ENCODE results near the gene FAM131C.
"Not testable (repeated sequence)": the region's sequence is repeated elsewhere in the genome, so short reads cannot be mapped to it uniquely, and the experiment has no call there.

FAM131C gene

GRCh38 chr1:16032388-16033102, 40.9 kb downstream of the FAM131C start:
- DNase-seq: peak; percentile 57

GRCh38 chr1:16031551-16031950, 41.9 kb downstream of the FAM131C start:
- no peak for DNase-seq

GRCh38 chr1:16029288-16029687, 44.2 kb downstream of the FAM131C start:
- DNase-seq: no peak

DNA sequence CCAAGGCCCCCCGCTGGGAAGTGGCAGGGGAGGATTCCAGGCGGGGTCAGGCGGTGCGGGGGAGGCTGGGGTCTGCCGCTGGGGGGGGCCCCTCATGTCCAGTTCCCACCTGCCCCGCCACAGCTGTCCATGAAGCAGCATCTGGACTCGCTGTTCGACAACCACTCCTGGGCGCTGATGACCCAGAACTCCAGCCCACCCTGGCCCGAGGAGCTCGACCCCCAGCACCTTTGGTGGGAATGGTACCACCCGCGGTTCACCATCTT, 44.5 kb downstream of the FAM131C start:
- not testable (repeated sequence) for DNase-seq

DNA sequence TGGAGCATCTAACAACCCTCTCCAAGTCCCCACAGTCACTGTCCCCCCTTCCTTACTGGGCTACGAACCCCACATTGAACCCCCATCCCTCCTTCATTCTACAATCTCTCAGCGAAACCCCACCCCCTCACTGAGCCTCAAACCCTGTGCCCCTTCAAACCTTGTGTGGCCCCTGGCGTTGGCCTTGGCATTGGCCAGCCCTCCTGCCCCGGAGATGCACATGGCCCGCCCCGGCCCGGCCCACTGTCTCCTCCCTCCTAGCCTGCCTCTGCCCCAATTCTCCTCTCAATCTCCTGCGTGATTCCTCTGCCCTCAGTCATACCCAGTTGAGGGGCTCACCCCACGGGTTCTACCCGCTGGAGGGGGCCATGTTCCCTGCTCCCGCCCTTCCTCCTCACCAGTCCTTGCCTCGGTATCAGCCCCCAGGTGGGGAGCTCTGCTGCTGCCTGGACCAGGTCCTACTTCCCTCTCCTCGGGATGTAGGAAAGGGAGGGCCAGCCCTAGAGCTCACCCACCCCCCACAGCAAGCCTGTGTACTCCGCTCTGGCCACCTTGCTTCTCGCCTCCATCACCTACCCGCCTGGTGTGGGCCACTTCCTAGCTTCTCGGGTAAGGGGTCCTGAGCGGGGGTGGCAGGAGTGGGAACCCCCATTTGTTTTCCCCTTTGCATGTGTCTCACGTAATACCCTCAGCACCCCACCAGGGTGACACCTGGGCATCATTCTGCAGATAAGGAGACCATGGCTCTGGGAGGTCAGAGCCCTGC, 45.0 kb downstream of the FAM131C start:
- DNase-seq: no peak

DNA sequence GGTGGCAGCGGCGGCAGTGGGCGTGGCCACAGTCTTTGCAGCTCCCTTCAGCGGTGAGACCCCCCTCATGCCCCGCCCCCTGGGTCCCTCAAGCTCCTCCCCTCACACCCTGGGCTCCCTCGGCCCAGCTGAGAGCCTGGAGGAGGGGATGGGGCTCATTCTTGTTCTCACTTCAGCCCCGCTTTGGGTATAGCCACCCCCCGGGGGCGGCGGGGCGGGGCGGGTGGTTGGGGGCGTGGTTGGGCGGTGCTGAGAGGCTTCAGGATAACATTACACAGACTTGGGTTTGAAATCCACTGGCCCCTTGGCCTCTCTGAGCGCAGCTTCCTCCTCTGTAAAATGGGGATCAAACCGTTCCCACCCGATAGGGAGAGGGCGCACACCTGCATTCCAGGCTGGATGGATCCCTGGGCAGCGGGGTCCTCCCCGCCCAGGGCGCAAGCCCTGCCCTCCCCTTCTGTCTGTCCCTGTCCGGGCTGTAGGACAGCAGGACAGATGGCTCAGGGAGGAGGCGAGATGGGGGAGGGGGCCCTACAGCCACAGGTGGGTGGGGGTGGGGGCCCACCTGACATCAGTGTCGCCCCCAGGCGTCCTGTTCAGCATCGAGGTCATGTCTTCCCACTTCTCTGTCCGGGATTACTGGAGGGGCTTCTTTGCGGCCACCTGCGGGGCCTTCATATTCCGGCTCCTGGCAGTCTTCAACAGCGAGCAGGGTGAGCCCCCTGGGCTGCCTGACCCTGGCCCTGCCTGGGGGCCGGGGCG, 46.5 kb downstream of the FAM131C start:
- no peak for DNase-seq

DNA sequence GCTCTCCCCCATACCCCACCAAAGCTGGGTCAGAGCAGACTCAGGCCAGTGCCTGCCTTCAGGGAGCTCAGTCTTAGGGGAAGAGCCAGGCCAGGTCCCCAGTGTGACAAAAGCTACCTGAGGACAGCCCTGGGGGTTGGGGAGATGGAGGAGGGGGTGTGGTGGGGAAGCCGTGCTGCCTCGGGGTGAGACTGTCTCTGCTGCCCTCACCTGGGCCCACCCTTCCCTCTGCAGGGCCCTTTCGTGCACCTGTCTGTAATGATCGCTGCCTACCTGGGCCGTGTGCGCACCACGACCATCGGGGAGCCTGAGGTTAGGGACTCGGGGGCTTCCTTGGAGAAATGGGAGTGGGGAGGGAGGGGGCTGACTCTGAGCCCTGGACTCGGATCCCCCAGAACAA, 47.1 kb downstream of the FAM131C start:
- not testable (repeated sequence) for DNase-seq

DNA sequence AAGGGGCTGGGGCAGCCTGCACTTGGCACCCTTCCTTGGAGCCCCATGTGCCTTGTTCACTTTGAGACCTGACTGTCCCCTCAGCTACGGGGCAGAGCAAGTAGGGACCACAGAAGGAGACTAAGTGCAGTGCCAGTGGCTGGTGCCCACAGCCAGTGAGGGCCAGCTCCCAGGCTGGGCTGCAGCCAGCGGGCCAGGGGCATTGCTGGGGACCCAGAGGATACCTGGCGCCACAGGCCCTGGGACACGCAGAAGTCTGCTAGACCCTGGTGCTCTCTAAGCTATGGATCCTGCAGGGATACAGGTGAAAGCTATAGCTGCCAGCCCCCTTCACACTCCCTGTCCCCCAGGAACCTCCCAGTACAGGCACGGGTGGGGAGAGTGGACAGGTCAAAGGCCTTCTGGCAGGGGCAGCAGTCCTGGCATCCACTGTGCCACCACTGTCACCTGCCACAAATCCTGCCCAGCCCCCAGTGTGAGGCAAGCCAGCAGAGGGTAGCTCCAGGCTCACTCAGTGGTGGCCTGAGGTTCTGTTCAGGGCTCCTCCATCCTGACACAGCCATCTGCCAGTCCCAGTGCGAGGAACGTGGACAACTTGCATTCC, 50.3 kb downstream of the FAM131C start:
- no peak for DNase-seq

GRCh38 chr1:16022393-16022792, 51.1 kb downstream of the FAM131C start:
- DNase-seq: no peak

GRCh38 chr1:16021681-16022080, 51.8 kb downstream of the FAM131C start, which contains the start of gene CLCNKA:
TSS of gene CLCNKA (plus strand) at chr1:16022036. CDS start at chr1:16022620, 584 bp downstream.
- DNase-seq: peak; percentile 56

- not testable (repeated sequence) for DNase-seq
These were observed 52.6 kb downstream of the FAM131C start for GRCh38 chr1:16020878-16021277.

GRCh38 chr1:16020325-16020724, 53.1 kb downstream of the FAM131C start:
- no peak for DNase-seq

GRCh38 chr1:16019644-16020277, 53.7 kb downstream of the FAM131C start:
- DNase-seq: no peak

GRCh38 chr1:16018749-16019643, 54.5 kb downstream of the FAM131C start:
- no peak for DNase-seq

GRCh38 chr1:16018308-16018707, 55.1 kb downstream of the FAM131C start:
- DNase-seq: no peak

- DNase-seq: no peak
These were observed 55.8 kb downstream of the FAM131C start, which contains the start of gene HSPB7 for GRCh38 chr1:16017461-16018303. TSS of gene HSPB7 (minus strand) at chr1:16018043. CDS start at chr1:16017963, 80 bp downstream.

GRCh38 chr1:16017076-16017460, 56.4 kb downstream of the FAM131C start:
- DNase-seq: no peak

DNA sequence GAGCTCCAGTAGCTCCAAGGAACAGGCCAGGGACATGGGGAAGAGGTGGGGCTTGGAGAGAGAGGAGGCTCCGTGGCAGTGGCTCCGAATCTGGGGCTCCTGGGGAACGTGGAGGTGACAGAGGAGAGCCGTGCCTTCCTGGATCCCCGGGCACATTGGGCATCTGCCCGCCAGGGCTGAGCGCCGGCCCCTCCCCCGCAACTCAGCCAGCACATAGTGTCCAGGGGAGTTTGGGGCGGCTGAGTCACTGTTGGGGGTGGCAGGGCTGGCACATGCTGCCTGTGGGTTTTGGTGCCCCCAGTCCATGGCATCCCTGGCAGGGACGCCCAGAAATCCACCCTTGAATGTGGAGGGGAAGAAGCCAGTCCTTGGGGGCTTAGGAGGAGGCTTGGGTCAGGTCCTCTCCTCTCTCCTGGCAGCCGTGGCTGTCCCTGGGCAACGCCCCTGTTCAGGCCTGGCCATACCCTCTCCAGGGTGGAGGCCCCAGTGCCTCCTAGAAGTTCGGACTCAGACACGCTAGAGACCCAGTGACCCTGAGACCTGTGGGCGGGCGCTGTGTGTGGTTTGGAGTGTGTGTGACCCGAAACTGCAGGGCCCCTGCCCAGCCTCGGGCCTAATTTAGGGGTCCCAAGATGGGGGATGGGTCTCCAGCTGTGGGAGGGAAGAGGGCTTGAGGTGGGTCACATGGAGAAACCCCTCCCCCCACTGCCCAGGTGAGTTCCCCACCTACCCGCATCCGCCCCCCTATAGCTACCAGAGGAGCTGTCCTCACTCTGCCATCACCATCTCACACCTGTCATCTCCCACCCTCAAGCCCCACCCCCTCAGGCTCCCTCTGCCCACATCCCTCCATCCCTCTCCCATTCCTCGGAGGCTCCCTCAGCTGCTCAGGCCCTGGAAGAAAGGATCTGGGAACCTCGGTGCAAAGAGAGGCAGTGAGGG, 57.2 kb downstream of the FAM131C start:
- DNase-seq: no peak

DNA sequence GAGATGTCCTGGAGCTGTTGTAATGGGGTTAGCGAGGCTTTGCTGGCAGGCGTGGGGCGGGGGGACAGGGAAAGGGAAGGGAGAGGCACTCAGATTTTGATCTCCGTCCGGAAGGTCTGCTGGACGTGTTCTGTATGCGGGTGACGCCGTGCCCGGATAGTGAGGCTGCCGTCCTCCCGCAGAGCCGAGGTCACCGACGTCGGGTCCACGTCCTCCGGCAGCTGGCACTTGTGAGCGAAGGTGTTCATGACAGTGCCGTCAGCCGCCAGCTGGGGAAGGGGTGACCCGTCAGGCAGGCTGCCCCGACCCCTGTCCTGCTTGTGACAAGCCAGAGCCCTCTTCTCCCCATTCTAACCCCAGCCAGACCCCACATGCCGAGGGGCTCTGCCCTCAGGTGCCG, 58.0 kb downstream of the FAM131C start:
- no peak for DNase-seq

Measured in NCI-H526 treated with DMSO at 0.1 percent for 48 hours (cell line).